Measurements from ENCODE around the gene LRMDA.

LRMDA gene

DNA sequence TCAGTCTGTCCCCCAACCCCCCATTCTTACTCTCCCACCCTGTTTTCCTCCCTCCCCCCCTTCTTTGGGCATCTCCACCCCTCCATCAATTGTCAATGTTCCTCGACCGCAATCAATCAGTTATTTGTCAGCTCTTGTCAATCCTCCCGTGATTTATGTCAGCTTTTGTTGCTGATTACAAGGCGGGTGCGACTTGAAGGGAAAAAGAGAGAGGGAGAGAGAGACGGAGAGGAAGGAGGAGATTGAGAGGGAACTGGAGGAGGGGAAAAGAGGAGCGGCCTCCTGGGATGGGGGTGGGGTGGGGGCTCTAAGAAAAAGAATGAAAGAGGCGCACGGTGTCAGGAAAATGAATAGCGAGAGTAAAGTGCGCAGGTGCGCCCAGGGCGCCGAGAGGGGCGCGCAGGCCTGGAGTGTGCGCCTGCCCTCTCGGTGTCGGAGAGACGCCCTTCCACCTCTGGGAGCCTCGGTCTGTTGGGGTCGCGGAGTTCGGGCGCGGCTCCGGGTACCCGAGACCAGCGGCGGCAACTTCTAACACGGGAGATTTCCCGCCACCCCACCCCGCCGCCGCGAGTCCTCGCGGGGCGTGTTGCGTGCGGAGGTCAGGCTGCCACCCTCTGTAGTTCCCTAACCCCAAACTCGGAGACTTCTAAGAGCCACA is 28.8 kb upstream of the LRMDA start:
- no peak for DNase-seq

GRCh38 chr10:75403144-75403938 is 28.1 kb upstream of the LRMDA start:
- DNase-seq = no peak

- no peak for DNase-seq
Observed at GRCh38 chr10:75403939-75404814, 27.2 kb upstream of the LRMDA start.

- DNase-seq = no peak
Observed at GRCh38 chr10:75404815-75405597, 26.4 kb upstream of the LRMDA start.

DNA sequence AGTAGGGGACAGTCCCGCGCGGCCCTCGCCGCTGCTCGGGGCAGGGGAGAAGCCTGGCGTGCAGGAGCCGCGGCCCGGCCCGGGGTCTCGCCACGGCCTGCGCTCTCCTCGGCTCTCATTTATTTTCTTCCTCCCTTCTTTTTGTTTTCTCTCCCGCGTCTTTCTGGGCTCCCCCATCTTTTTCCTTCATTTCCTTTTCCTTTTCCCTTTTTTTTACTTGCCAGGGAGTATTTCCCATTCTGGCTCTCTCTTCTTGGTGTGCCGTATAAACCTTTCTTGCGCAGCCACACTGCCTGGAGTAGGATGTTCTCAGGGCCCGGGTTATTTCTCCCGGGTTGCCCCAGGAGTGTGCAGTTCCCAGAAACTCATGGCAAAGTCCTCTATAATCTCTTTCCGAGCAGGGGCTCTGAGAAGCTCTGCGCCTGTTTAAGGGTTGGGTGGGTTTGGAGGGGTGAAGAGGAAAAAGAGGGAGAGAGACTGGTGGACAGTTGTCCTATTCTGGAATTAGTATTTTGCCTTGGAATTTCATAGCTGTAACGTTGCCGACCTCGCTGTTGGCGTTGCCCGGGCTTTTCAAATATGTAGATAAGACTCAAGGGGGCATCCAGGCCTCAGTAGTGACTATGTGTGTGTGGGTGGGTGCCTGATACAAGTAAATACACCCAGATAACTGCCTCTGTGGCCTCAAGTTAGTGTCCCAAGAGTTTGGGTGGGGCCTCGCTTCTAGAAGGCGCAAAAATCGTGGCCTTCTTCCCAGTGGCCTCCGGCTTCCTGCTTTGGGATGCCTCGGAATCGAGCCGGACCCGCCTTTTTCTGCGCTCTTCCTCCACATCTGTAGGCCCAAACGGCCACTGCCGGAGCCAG is 25.6 kb upstream of the LRMDA start:
- DNase-seq = no peak

- no peak for DNase-seq
Observed at GRCh38 chr10:75406462-75407223, 24.8 kb upstream of the LRMDA start.

GRCh38 chr10:75407224-75407712 is 24.2 kb upstream of the LRMDA start:
- no peak for DNase-seq

DNA sequence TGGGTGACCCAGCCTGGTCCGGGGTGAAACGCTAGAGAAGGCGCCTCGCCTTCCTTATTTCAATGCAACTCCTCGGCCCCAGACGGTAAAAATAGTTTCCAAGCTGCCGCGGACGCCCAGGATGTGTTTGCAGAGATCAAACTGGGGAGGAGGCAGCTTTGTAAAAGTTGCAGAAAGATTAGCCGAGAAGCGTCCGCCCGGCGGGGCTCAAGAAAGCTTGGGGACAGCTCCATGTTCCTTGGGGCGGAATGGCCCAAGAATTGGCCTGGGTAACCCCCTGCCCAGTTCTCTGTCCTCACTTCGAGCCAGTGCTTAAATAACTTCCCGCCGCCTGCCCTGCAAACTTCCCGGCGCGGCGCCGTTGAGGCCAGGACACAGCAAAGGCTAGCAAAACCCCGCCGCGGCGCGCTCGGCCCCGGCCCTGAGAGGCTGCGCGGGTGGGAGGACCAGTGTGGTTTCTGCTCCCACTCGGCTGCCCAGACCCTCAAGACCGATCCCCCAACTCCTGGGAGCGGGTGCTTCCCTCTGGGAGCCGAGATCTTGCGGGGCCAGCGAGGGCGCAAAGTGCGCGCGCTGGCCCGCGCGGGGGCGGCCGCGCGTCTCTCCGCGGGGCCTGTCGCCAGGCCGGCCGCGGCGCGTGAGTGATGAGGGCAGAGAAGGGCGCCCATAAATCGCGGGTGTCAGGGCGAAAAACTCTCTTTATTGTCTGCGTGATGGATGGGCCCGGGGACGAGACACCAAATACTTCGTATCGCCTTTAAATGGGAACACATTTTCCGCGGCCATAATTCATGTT is 23.5 kb upstream of the LRMDA start:
- no peak for DNase-seq

DNA sequence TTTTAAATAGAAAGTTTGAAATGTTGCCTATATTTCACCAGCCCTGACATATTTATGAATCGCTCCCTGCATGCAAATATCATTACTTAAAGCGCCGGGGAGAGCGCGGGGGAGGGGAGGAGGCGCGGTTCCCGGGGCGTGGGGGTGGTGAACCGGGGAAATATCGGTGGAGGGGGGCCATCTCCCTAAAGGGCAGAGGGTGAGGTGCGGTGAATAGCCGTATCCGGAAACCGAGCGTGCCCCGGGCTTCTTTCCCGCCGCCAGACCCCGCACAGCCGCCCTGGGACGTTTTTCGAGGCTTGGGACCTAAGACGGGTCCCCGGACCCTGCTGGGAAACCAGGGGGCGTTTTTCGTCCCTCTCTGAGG is 22.9 kb upstream of the LRMDA start:
- DNase-seq = no peak

- no peak for DNase-seq
Observed at GRCh38 chr10:75408911-75409885, 22.2 kb upstream of the LRMDA start.

DNA sequence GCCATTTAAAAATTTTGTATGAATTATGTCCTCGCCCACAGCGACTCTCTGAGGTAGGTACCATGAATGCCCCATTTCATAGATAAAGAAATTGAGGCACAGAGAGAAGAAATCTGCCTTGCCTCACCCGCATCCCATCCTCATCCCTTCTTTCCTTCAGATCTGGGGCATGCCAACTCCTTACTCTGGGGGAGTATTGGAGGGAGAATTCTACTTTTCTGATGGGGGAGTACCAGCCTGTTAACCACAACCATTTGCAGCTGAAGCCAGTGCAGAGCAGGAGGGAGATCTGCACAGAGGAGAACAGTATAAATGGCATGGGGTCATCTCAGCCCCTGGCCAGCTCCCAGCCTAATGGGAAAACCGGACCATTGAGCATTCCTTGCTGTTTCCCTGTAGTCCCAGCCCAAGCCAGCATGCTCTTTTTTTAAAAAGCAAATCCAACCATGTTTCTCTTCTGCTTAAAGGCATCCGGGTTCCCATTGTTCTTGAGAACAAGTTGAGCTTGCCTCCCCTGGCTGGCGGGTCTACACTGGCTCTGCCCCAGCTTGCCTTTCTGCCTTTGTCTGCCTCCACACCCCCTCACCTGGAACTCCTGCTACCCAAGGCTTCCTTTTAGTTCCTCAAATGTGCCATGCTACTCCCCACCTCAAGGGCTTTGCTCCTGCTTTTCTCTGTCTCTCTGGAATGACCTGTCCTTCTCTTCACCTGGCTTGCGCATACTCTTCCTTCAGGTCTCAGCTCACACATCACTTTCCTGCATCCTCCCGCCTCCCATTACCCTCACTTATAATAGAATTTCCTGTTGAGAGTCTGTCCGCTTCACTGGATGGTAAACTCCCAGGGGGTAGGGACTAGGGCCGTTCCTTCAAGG is 21.1 kb upstream of the LRMDA start:
- DNase-seq = no peak

- no peak for DNase-seq
Observed at GRCh38 chr10:75414527-75414926, 16.9 kb upstream of the LRMDA start.

- no peak for DNase-seq
Observed at GRCh38 chr10:75417522-75417927, 13.9 kb upstream of the LRMDA start.

GRCh38 chr10:75418293-75418692 is 13.1 kb upstream of the LRMDA start:
- DNase-seq = no peak

DNA sequence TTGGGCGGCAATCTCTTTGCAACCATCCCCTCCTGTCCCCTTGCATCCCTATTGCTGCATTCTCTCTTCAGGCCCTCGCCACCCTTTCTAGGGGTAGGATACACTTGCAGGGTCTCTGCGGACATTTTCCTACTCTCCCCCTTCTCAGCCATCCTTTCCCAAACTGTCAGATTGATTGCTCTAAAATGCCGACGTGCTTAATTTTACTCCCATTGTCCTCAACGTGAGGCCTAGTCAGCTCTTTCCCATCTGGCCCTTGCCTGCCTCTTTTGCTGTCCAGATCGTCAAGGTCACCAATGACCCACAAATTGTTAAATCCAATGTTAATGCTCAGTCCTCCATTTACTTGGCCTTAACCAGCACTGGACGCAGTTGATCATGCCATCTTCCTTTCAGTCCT is 12.7 kb upstream of the LRMDA start:
- no peak for DNase-seq

GRCh38 chr10:75422913-75423312 is 8.5 kb upstream of the LRMDA start:
- DNase-seq = no peak

- DNase-seq = no peak
Observed at GRCh38 chr10:75424571-75424970, 6.9 kb upstream of the LRMDA start.

Measured in cerebellar nuclear complex (tissue), 1 donor.